Sciatic nerve (tissue), 2 donors: ENCODE data around the gene SKAP2. TPM values are rescaled to one million over a fixed set of nuclear protein-coding genes. Genes with fewer than 3 reads are reported as not detected.

Source experiments
- ATAC-seq: fragments of 200-7000 bp; cut with Tn5 transposase; one replicate; pipeline ENCODE4 v1.9.1; 2020; ENCODE audit warnings: mild to moderate bottlenecking, moderate library complexity
- DNase-seq: peaks from one replicate; pipeline ENCODE4 v3.0.0-alpha.2; 2020; ENCODE audit warnings: low spot score
- intact Hi-C: fragments of 100-400 bp; cut with DNase I; formaldehyde crosslinking; loops from one replicate; pipeline ENCODE4 v1.14.2; 2022
- total RNA-seq: library from RNA; stranded (reverse); fragmentation: NEBNext Ultra II Directional; extraction: Animal tissue kit (Norgen Biotek cat#: 25700); gene quantifications from one replicate; pipeline ENCODE4 v1.2.1, GENCODE V29; 2021
- donor health status: DM: no; HTN: no; CAD: no.
- donor health status: DM: no; HTN: no; CAD: no.

The SKAP2 gene
- total RNA-seq, 1 donor from 2014 or later, result 53.3 TPM

DNA sequence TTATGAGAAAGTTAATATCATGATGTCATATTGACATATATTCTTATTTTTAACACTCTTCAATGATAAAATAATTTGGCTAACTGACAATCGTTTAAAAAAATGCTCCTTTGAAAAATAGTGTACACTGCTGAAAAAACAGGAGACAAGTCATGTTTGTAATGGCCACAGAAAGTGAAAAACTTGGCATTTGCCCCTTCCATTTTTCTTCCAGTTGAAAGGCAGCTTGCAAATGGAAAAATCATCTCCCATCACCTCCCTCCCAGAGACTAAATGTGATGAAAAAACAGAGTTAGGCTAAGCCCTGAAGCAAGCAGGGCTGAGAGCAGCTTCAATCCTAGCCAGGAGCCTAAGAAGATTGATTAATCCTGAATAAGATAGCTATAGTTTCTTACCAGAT, 160.4 kb downstream of the SKAP2 start:
- no peak for ATAC-seq
- intact Hi-C loops, result no loop called here
- no peak for DNase-seq

DNA sequence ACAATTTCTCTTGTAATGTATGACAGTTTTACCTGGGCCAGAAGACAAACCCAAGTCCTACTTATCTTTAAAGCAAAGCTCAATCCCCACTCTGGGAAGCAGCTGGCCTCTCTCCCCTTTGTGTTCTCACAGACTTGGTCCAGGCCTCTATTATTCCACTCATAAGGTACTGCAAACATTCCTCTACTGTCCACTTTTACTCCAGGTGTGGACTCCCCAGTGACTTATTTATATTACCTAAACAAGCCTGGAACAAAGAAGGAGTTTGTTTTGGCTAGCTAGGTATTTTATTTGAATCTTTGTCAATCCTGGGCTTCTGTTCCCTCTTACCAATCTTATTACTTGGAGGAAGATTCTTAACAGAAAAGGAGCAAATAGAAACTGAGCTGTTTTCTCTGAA, 163.5 kb downstream of the SKAP2 start:
- ATAC-seq (no peak), DNase-seq (no peak)
- intact Hi-C loops, result no loop called here

DNA sequence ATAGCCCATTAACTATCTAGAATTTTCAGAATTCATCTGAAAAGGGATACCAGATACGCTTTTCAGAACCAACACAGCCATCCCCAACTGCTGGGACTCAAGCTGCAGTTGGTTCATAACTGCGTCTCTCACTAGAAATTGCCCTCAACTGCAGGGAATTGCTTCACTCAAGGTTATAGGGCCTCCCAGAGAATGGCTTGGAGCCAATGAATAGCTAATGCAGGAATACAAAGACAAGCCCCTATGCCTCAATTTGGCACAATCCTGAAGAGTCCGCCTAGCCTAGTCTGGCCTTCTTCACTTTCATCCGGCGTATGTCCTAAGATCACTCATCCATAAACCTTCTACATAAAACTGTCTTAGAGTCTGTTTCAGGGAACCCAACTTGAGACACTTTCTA, 164.0 kb downstream of the SKAP2 start:
- ATAC-seq, result peak; percentile 44
- intact Hi-C loops, result no loop called here
- no peak for DNase-seq

DNA sequence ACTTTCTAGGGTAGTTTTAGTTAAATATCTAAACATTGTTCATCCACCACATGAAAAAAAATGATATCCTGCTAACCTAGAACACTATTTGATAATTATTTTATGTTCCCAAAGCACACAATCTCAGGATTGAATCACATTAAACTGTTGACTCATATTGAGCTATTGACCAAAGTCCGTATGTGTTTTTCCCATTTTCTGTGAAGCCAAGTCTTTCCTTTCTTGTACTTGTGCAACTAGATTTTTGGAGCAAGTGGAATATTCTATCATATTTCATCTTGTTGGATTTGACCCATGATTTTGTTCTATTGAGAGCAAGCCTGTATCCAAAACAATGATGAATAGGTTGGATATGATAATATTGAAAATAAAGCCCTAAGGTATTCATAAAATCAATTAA, 164.6 kb downstream of the SKAP2 start:
- ATAC-seq, result peak; percentile 77
- intact Hi-C loops, result no loop called here
- DNase-seq, result no peak

DNA sequence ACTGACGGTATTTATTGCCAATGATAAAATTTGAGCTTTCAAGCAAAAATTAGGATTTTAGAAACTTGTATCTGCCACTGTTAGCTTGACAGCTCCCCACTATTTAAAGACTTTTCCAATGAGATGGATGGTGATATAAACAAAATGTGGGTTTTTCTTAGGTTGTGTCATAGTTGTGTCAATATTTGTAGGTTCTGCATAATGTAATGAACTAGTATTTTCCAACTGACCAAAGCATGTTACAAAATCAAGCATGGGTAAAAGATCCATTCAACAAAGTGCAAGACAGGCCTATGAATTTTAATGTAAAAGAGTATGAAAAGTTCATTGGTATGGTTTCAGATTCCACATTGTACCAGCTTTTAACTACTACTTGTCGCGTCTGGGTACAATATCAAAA, 165.6 kb downstream of the SKAP2 start:
- DNase-seq (no peak), ATAC-seq (no peak)
- intact Hi-C loops, result no loop called here

DNA sequence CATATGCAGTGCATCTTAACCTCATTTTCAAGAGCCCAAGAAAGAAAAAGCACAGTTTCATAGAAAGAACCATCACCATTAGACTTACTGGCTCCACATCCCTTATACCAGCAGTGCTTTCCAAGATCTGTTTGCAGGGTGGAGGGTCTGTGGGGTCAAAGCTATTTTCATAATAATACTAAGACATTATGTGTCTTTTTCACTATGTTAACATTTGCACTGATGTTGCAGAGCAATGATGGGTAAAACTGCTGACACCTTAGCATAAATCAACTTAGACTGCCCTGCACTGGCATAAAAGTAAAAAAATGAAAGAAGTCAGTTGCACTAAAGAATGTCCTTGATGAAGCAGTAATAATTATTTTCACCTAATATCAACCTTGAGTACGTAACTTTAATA, 166.2 kb downstream of the SKAP2 start:
- intact Hi-C loops, result no loop called here
- no peak for ATAC-seq
- DNase-seq, result no peak

DNA sequence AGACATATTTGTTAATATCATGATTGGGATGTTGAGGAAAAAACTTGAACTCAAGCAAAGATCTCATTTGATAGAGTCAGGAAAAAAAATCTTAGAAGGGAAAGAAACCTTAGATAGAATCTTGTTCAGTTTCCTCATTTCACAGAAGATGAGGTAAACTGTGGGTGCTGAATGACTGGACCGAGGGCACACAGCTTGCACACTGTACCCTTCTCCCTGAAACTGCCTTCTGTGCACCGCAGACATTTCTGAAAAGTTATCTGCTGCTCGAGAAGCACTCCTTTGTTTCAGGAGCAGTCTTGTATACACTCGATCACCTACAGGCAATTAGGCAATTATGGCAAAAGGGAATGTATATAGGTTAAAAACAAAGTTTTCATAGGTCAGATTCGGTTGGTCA, 167.4 kb downstream of the SKAP2 start:
- no peak for ATAC-seq
- no peak for DNase-seq
- intact Hi-C loops, result no loop called here

DNA sequence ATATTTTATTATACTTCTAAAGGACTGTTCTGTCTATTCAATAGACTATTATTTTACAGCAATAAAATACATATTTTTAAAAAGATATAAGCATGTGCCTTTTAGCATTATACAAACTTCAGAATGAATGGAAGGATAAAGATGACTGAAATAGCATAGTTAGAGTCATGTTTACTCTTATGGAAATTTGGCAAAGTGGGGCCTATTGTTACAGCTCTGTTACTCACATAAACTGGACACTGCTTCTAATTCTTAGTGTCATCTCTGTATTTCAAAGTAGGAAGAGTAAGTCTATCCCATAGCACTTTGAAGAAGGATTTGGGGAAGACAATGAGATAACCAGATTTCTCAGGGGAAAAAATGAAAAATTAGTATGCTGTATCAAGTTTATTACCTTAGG, 168.2 kb downstream of the SKAP2 start:
- DNase-seq (no peak), ATAC-seq (no peak)
- intact Hi-C loops, result no loop called here

DNA sequence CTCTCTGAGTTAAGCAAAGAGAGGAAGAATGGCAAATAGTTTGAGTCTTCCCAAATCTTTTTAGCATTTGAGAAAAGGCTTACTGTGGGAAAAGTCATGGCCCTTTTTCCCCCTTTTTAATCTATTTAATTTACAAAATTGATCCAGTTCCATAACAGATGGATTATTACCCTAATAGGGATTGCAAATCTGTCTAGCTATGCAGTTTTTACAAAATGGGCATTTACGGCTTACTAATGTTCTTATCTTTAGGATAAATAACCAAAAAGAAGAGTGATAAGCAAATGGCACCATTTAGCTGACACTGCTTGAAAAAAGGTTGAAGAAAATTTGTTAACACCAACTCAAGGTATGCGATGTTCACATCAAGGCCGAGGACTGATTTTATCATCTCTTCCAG, 169.7 kb downstream of the SKAP2 start:
- intact Hi-C loops, result no loop called here
- DNase-seq (no peak), ATAC-seq (no peak)

DNA sequence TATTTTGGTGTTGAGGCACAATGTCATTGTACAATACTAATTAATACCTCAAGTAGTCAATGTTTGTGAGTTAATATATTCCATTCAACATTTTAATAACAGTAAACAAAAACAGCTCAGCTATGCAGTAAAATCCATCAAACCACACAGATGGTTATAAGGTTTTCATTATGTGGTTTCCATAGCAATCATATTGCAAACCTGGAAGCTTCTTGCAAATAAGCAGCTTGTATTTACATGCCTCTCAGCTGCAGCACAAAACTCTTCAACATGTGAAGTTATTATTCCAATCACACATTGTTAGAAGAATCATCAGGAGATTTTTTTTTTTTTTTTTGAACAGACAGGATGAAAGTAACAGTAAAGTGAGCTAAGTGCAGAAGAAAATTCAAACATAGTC, 170.2 kb downstream of the SKAP2 start:
- ATAC-seq (no peak), DNase-seq (no peak)
- intact Hi-C loops, result no loop called here

DNA sequence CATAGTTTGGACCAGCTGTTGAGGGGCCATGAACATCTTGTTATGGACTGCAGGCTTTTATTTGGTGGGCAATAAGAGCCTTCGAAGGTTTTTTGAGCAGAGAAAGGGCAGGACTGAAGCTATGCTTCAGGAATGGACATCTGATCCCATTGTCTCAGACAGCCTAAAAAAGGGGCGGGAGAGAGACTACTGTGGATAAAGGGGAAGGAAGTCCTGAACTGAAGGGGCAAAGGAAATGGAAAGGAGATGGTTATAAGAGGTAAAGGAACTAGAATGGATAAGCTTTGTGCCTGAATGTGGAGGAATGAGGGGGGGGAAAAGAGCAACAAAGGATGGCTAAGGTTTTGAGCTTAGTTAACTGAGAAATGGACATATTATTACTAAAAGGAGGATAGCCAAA, 172.5 kb downstream of the SKAP2 start:
- intact Hi-C loops, result no loop called here
- DNase-seq, result no peak
- ATAC-seq, result no peak

DNA sequence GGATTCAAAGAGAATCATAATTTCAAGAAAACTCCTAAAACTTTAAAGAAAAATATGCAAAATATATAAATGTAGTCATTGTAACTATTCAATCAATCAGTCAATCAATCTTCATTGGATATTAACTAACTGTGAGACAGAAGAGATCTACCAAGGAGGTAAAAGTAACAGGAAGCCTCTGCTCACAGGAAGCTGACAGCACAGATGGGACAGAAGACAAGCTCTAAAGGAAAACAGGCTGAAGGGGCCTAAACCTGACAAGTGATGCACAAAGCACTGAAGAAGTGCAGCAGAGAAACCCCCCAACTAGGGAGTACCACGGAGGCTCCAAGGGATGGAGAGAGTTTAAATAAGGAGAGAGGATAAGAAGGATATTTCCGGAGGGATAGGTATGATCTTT, 173.0 kb downstream of the SKAP2 start:
- intact Hi-C loops, result no loop called here
- ATAC-seq (no peak), DNase-seq (no peak)

DNA sequence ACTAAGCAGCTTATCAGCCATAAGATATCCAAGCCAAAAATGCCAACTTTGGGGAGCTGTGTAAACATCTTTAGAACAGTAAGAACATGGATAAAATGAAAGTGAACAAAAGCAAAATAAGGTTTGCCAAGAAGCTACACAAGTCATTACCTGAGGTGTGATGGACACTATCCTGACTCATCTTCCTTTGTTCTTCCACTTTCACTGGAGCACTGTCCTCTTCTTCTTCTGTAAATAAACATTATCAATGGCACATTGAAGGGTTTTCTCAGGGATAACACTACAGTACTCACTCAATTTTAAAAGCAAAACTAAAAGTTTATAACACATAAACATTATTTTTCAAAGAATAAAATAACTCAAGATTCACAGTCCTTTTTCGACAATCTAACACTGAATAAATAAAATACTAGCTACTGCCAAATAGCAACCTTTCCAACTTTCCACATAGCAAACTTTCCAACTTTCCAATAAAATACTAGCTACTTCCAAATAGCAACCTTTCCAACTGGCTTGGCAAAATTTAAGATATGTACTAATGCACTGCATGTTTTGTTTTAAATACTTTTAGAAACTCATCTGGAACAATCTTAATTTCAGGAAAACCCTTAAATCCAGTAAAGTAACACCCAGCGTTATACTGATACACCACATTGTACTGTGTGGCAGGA, 174.1 kb downstream of the SKAP2 start:
- DNase-seq (no peak), ATAC-seq (no peak)
- intact Hi-C loops, result no loop called here

DNA sequence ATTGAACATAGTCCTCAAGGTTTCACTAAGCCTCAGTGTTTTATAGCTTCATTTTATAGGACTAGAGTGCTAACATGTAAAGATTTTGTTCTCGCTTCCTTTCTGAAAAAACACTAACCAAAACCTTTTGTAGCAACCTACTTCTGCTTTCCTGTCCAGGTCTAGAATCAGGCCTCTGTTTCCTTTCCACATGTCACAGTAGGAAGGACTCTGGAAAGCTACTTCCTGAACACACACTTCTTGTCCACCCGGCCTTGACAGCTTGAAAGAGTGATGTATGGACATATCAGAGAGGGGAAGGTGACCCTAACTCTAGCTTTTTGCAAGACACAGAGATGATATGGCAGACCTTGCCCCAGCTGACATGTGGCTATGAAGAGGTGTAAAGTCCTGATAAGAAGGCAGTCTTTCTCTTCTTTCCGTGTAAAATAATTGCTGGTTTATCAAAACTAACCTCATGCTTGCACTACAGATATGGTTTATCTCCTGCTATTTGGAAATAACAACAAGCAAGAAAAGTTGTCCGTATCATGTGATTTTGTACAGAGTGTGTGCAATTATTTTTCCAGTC, 175.4 kb downstream of the SKAP2 start:
- intact Hi-C loops, result no loop called here
- no peak for ATAC-seq

DNA sequence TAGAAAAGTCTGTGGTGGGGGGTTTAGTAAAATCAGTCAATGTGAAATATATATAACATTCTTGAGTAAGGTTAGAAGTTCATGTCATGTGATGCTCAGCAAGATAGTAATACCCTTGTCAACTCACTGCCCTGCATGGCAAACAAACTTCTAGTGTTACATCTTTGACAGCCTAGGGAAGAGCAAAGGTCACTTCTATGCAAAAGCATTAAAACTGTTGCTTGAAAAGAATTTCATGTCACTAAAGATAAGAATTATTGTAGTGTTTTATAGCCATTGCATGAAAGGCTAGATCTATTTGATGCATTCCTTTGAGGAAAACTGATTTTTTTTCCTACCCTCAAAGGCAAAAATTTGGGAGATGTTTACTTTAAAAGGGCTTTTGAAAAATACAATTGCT, 176.0 kb downstream of the SKAP2 start:
- intact Hi-C loops, result no loop called here
- no peak for ATAC-seq
- DNase-seq, result no peak

More for the DNA sequence above, 175.4 kb downstream of the SKAP2 start:
- no peak for DNase-seq

DNA sequence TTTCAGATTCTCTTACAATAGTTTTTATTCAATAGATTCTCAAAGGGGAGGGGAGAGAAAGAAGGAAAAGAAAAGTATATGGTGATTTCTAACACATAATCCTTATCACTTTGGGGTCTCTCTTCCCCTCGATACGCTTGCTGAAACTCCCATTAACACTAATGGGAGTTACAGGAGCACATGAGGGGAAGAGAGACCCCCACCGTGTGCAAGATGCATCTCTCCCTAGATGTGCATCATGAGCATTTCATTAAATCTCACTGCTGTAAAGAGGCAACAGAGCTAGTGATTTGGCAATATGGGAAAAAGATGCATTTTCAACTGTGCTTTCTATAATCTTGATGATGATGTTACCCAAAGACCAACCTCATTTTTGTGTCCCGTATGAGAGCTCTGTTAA, 177.4 kb downstream of the SKAP2 start:
- DNase-seq (no peak), ATAC-seq (no peak)
- intact Hi-C loops, result no loop called here

DNA sequence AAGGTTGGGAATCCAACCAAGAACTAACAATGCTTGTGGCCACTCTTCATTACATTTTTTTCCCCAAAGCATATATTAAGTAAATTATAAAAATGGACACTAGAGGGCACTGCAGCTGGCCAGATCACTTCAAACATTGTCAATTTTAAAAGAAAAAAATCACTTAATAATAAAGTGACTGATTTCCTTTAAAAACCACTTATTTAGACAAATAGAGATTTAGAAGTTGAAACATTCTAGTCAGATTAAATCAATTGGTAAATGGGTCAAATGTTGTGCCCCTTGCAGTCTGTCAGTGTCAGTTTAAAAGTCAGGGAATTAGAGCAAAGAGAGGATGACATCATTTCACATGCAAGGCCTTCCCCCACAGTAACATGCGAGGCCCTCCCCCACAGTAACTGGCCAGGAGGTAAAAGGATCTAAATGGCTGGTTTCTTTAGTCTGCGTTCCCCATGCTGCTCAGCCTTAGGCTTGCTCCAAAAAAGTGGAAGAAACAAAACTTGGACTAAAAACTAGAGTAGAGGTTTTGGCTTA, 177.9 kb downstream of the SKAP2 start:
- ATAC-seq, result peak; percentile 91
- intact Hi-C loops, result no loop called here
- no peak for DNase-seq

DNA sequence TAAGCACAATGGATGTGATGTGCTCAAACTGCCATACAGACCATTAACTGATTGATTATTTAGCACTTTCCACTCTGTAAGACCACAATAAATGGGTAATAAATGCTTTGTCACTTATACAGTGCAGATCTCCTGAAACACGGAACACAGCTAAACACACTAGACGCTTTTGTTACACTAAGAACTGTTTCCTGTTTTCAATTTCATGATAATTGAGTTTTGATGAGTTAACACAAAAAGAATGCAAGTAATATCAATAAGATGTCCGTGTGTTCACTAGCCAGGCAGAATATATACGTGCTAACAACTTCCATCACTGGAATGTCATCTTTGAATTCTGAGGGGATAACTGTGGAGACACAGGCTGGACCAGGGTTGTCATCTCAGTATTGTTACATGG, 178.8 kb downstream of the SKAP2 start:
- intact Hi-C loops, result no loop called here
- no peak for DNase-seq
- ATAC-seq, result no peak

DNA sequence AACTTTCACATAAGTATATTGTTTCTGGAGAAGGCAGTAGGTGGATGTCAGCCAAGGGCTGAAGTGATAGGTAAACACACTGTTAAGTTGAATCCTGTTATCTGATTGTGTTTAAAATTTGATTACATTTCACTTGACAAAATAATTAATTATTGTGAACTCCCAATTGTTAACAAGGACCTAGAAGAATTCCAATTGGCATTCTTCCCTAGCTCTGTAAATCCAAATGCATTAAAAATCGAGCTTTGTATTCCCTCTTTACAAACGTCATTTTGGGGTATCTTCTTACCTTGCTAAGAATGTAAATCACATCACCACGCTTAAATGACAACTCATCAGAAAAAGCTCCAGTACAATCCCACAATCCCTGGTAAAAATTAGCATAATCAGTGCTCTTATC, 179.9 kb downstream of the SKAP2 start:
- no peak for DNase-seq
- ATAC-seq, result no peak
- intact Hi-C loops, result no loop called here

DNA sequence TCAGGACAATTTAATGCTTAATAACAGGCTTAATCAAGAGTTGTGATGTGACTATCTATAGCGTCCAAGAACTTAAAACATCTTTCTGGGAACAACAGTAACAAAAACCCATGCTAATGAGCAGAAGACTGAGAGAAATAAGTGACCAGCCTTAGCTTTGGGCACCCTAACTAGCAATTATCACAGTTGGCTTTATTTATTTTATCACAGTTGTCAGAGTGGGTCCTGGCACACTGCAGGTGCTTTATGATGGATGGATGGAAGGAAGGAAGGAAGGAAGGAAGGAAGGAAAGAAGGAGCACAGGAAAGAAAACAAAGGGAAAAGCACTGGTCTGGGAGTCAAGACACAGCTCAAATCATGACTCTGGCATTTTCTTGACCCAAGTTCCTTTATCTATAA, 181.1 kb downstream of the SKAP2 start:
- intact Hi-C loops, result no loop called here
- no peak for ATAC-seq
- no peak for DNase-seq

DNA sequence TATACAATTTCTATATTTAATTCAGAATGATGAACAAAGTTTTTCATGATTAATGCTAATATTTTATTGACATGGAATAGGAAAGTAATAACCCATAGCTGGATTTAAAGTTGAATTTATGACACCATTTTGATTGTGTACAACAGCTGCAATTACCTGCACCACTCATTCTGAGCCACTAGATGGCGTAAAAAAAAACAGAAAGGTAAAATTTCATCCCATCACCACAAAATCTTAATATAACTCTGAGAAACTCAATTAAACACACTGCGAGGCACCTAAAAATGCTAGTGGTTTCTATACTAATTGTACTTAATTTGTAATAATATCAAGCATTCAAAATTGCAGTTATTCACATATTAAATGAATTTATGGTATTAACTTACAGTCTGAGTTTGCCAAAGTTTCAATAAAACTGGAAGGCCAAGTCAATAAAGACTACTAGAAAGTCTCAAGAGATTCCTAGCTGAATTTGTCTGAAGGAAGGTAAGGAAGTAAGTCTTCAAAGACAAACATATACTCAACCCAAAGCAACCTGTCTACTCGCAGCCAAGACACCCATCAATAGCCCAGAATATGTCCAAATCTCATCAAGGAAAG, 182.5 kb downstream of the SKAP2 start:
- intact Hi-C loops, result no loop called here
- DNase-seq (no peak), ATAC-seq (peak; percentile 48)
